Suprapubic skin (tissue), 4 donors: ENCODE results near the gene MAP3K1. TPM values are rescaled to one million over a fixed set of nuclear protein-coding genes. Genes with fewer than 3 reads are reported as not detected.

Experiments
- DNase-seq, 2 donors: peaks; one replicate each; pipeline ENCODE4 v3.0.0-alpha.2; 2019; ENCODE audit warnings: low spot score in 2 of 2
- H3K27ac ChIP-seq: fragments of 200-600 bp; sonication (generic); one replicate; pipeline ENCODE4 v1.5.1; 2019
- H3K27me3 ChIP-seq: fragments of 200-600 bp; sonication (generic); one replicate; pipeline ENCODE4 v1.5.1; 2019
- H3K36me3 ChIP-seq: fragments of 200-600 bp; sonication (generic); one replicate; pipeline ENCODE4 v1.5.1; 2019
- H3K4me1 ChIP-seq: fragments of 200-600 bp; sonication (generic); one replicate; pipeline ENCODE4 v1.5.1; 2019
- H3K4me3 ChIP-seq: fragments of 200-600 bp; sonication (generic); one replicate; pipeline ENCODE4 v1.5.1; 2019; ENCODE audit warnings: mild to moderate bottlenecking
- H3K9me3 ChIP-seq: fragments of 200-600 bp; sonication (generic); one replicate; pipeline ENCODE4 v1.5.1; 2019
- EP300 ChIP-seq: sonication (generic); formaldehyde crosslinking; IDR thresholded peaks from one replicate; pipeline ENCODE4 v1.6.1; 2017; ENCODE audit warnings: antibody characterized with exemption
- POLR2A ChIP-seq, 2 donors: fragments of 450-650 bp; IDR thresholded peaks; one replicate each; pipeline ENCODE4 v1.6.1; 2017; ENCODE audit warnings: antibody characterized with exemption in 2 of 2, mild to moderate bottlenecking in 2 of 2, moderate library complexity in 2 of 2
- POLR2AphosphoS5 ChIP-seq, 3 donors: sonication (generic); formaldehyde crosslinking; IDR thresholded peaks; one replicate each; pipeline ENCODE4 v1.6.1; 2017; ENCODE audit warnings: antibody characterized with exemption in 3 of 3
- WGBS: methylation state at CpG from one replicate; pipeline ENCODE4 v1.1.5; 2018; 5-methylcytosine and 5-hydroxymethylcytosine counted together
- total RNA-seq, 4 donors: library from RNA; depleted of rRNA; stranded (reverse); fragments of >200 nt; gene quantifications; one replicate each; pipeline ENCODE4 v1.1.0, GENCODE V29; 2016
- TF ChIP-seq, protein P1 (sequence below), 2 donors: fragments of 200-600 bp in 1 of 2; fragments of 450-650 bp in 1 of 2; sonication (generic) in 1 of 2; IDR thresholded peaks; one replicate each; pipeline ENCODE4 v1.5.1; 2016 to 2019; ENCODE audit warnings: antibody characterized with exemption in 2 of 2, mild to moderate bottlenecking in 1 of 2, moderate library complexity in 1 of 2

The MAP3K1 gene
- total RNA-seq, 4 donors from 2014 or later: 48.4 to 89.2 (median 61.1) TPM

DNA sequence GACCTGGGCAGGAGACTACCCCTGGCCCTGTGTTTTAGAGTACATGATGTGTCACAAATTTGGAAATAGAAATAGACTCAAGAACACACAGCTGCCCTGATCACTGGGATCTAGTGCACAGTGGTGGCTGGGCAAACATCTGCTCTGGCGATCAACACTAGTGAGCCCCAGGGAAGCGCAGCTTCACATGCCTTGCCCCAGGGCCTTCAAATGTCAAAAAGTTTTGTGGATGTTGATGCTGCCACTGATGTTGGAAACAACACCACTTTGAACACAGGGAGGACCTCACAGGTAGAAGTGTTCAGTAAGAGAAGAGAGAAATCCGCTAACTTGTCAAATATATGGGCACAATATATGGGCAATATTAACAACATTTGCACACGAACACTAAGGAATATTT lies 7.1 kb upstream of the MAP3K1 start:
- H3K4me1 ChIP-seq: no peaks in the 10 kb centered on the region
- H3K36me3 ChIP-seq: no peaks in the 10 kb centered on the region
- no peaks in the 10 kb centered on the region for H3K27me3 ChIP-seq
- WGBS: 94% methylated on average over 4 of the region's 4 CpGs
- H3K9me3 ChIP-seq: no peaks in the 10 kb centered on the region
- DNase-seq: no peak
- no peak for TF ChIP-seq EP300
- TF ChIP-seq POLR2A (IDR thresholded peaks at IDR 0.05): no peak
- no peak overlapping the region for H3K4me3 ChIP-seq
- no peak overlapping the region for H3K27ac ChIP-seq

DNA sequence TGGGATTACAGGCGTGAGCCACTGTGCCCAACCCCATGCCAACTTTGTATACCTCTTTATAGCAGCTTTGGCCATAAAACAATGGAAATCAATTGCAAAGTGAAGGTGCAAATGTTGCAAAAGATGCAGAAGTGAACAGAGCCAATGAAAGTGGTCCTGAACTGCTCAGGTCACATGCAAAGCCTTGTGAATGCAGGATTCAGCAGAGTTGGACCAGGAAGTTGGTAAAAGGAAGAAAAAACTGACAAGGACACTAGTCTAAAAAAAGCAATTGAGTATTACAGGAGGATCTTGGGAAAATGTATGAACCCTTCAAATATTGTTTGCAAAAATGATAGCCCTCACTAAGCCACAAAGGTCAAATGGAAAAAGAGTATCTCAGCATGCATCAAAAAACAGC lies 4.5 kb upstream of the MAP3K1 start:
- DNase-seq: no peak
- Histone ChIP-seq H3K4me3 (no peak overlapping the region), H3K36me3 (no peaks in the 10 kb centered on the region), H3K4me1 (peaks cover 7% of the 10 kb centered on the region), H3K27ac (no peak overlapping the region), H3K9me3 (no peaks in the 10 kb centered on the region), H3K27me3 (no peaks in the 10 kb centered on the region)
- no peak for TF ChIP-seq EP300
- 95% methylated on average over 1 of the region's 1 CpG for WGBS

DNA sequence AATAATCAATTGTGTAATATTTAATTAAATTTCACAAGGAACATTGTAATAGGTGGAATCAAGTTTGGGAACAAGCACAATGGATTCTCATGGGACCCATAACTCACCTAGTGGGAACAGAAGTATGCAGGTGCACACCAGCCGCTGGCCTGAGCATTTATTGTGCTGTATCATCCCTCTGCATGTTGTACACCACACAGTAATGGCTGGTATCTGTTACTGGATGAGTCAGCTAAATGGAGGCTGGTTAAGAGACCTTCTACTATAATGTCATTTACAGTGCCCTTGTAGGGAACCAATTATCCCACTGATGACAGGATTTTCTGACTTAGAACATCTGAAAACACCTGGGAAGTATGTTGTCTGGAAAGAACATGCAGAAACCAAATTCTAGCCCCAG lies 3.2 kb upstream of the MAP3K1 start:
- 73% methylated on average over 1 of the region's 1 CpG for WGBS
- no peak for DNase-seq
- Histone ChIP-seq H3K4me1 (peaks cover 9% of the 10 kb centered on the region), H3K27me3 (no peaks in the 10 kb centered on the region), H3K4me3 (no peak overlapping the region), H3K27ac (no peak overlapping the region), H3K9me3 (no peaks in the 10 kb centered on the region), H3K36me3 (no peaks in the 10 kb centered on the region)
- TF ChIP-seq POLR2AphosphoS5 (IDR thresholded peaks at IDR 0.05) (no peak), POLR2A (IDR thresholded peaks at IDR 0.05) (no peak), EP300 (no peak)
- TF ChIP-seq, protein P1, sequence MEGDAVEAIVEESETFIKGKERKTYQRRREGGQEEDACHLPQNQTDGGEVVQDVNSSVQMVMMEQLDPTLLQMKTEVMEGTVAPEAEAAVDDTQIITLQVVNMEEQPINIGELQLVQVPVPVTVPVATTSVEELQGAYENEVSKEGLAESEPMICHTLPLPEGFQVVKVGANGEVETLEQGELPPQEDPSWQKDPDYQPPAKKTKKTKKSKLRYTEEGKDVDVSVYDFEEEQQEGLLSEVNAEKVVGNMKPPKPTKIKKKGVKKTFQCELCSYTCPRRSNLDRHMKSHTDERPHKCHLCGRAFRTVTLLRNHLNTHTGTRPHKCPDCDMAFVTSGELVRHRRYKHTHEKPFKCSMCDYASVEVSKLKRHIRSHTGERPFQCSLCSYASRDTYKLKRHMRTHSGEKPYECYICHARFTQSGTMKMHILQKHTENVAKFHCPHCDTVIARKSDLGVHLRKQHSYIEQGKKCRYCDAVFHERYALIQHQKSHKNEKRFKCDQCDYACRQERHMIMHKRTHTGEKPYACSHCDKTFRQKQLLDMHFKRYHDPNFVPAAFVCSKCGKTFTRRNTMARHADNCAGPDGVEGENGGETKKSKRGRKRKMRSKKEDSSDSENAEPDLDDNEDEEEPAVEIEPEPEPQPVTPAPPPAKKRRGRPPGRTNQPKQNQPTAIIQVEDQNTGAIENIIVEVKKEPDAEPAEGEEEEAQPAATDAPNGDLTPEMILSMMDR (IDR thresholded peaks at IDR 0.05): no peak

DNA sequence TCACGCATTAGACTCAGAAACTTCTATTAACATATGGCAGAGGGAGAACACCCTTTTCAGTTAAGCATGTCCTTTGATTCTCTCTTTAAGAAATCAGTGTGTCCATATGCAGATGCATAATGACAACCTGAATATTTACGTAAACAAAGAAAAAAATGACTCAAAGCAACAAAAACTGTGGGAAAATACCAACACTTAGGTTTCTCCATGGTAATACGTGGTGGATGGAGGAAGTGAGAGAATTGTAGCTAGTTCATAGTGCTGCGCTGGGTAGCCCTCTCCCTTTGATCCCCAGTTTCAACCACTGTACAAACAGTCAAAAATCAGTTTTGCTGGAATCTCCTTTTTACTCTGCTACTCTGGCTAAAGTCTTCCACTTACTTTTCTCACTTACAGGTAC lies 2.0 kb upstream of the MAP3K1 start:
- H3K9me3 ChIP-seq: no peaks in the 10 kb centered on the region
- H3K27me3 ChIP-seq: no peaks in the 10 kb centered on the region
- WGBS: 90% methylated on average over 4 of the region's 4 CpGs

DNA sequence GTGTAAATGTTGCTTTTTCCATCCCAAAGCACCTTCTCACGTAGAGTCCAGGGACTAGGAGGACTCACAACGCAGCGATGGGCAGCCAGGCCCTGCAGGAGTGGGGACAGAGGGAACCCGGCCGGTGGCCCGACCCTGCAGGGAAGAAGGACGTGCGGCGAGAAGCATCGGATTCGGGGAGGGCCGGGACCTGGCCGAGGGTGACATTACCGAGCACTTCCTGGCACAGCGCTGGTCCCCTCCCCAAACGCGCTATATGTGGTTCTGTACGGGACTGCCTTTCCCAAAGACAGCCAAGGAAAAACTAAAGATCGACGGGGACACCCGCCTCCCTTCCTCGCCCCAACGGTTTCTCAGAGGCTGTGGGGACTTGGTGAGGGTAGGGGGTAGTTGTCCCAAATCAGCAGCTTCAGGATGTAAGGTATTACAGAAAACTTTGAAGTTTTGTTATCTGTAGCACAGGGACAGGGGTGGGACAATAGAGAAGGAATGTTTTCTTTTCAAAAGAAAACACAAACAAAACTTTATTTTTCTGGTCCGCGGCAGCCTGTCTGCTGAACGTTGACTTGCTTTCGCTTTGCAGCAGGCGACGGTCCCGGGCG lies 887 bp upstream of the MAP3K1 start:
- DNase-seq: peak in 1 of 2 donors; percentile 81
- peak overlapping the region; percentile 99 for H3K27ac ChIP-seq

More for the DNA sequence above, 2.0 kb upstream of the MAP3K1 start:
- TF ChIP-seq EP300 (no peak), POLR2A (IDR thresholded peaks at IDR 0.05) (no peak), POLR2AphosphoS5 (IDR thresholded peaks at IDR 0.05) (no peak)
- TF ChIP-seq, protein P1 (IDR thresholded peaks at IDR 0.05): no peak
- Histone ChIP-seq H3K4me1 (peaks cover 19% of the 10 kb centered on the region), H3K4me3 (no peak overlapping the region), H3K36me3 (no peaks in the 10 kb centered on the region), H3K27ac (no peak overlapping the region)
- no peak for DNase-seq

More for the DNA sequence above, 887 bp upstream of the MAP3K1 start:
- Histone ChIP-seq H3K4me3 (peak overlapping the region; percentile 79), H3K4me1 (peaks cover 28% of the 10 kb centered on the region), H3K36me3 (no peaks in the 10 kb centered on the region), H3K9me3 (no peaks in the 10 kb centered on the region), H3K27me3 (no peaks in the 10 kb centered on the region)
- TF ChIP-seq POLR2A (IDR thresholded peaks at IDR 0.05) (no peak), POLR2AphosphoS5 (IDR thresholded peaks at IDR 0.05) (no peak), EP300 (no peak)
- TF ChIP-seq, protein P1 (IDR thresholded peaks at IDR 0.05): no peak
- WGBS: 2% methylated on average over 31 of the region's 31 CpGs
